CD14-positive monocyte (primary cell): Measurements from ENCODE around the gene DYSF. TPM values are rescaled to one million over a fixed set of nuclear protein-coding genes. Genes with fewer than 3 reads are reported as not detected.
"Not testable (repeated sequence)": the region's sequence is repeated elsewhere in the genome, so short reads cannot be mapped to it uniquely, and the experiment has no call there.

Experiments
- DNase-seq, 3 donors: peaks; one replicate each; pipeline ENCODE4 v3.0.0-alpha.2; 2011 to 2022
- H2AFZ ChIP-seq: 2 replicates; pipeline ENCODE4 v1.6.0; 2012; ENCODE audit warnings: mild to moderate bottlenecking, low read depth, low read length, inconsistent platforms; ENCODE audit not compliant: insufficient read depth, poor library complexity, severe bottlenecking
- H3K27ac ChIP-seq, 2 donors: 1 replicate in 1 of 2; 2 replicates in 1 of 2; pipeline ENCODE4 v1.5.1; 2012 to 2013; ENCODE audit warnings: low read length in 2 of 2, control low read depth in 1 of 2, inconsistent platforms in 1 of 2, low read depth in 1 of 2, mild to moderate bottlenecking in 1 of 2
- H3K27me3 ChIP-seq, 2 donors: one replicate each; pipeline versions ENCODE4 v1.6.0 to v1.6.1; 2011 to 2013; ENCODE audit warnings: low read length in 2 of 2; ENCODE audit not compliant: control insufficient read depth in 2 of 2, insufficient read depth in 2 of 2
- H3K36me3 ChIP-seq, 2 donors: replicated peaks in 1 of 2; 1 replicate in 1 of 2; 2 replicates in 1 of 2; pipeline versions ENCODE4 v1.5.1 to v1.6.1; 2012 to 2013; ENCODE audit warnings: low read length in 2 of 2, control low read depth in 1 of 2, inconsistent platforms in 1 of 2, mild to moderate bottlenecking in 1 of 2; ENCODE audit not compliant: insufficient read depth in 2 of 2, control insufficient read depth in 1 of 2
- H3K4me1 ChIP-seq, 2 donors: 1 replicate in 1 of 2; 2 replicates in 1 of 2; pipeline versions ENCODE4 v1.5.1 to v1.6.1; 2012 to 2013; ENCODE audit warnings: low read length in 2 of 2, control low read depth in 1 of 2, inconsistent platforms in 1 of 2, mild to moderate bottlenecking in 1 of 2, moderate library complexity in 1 of 2; ENCODE audit not compliant: insufficient read depth in 2 of 2, control insufficient read depth in 1 of 2
- H3K4me2 ChIP-seq: replicated peaks from 2 replicates; pipeline ENCODE3; 2012; ENCODE audit warnings: low read length, moderate library complexity, mild to moderate bottlenecking; ENCODE audit not compliant: poor library complexity, severe bottlenecking; ENCODE audit errors: extremely low read depth
- H3K4me3 ChIP-seq, 3 experiments: fragments of 200-600 bp in 1 of 3; sonication (generic) in 1 of 3; replicated peaks in 1 of 3; 1 replicate in 2 of 3; 2 replicates in 1 of 3; pipeline ENCODE4 v1.5.1; 2011 to 2013; ENCODE audit warnings: low read length in 3 of 3, mild to moderate bottlenecking in 3 of 3, control low read depth in 2 of 3, low read depth in 2 of 3, inconsistent platforms in 1 of 3, moderate library complexity in 1 of 3
- H3K79me2 ChIP-seq: 2 replicates; pipeline ENCODE4 v1.6.0; 2012; ENCODE audit warnings: mild to moderate bottlenecking, control low read depth, inconsistent platforms, low read length, moderate library complexity; ENCODE audit not compliant: insufficient read depth
- H3K9ac ChIP-seq: 2 replicates; pipeline ENCODE4 v1.6.0; 2017; ENCODE audit warnings: low read length, mild to moderate bottlenecking; ENCODE audit not compliant: insufficient read depth, poor library complexity, severe bottlenecking
- H3K9me3 ChIP-seq, 2 donors: replicated peaks in 1 of 2; 1 replicate in 1 of 2; 2 replicates in 1 of 2; pipeline versions ENCODE4 v1.5.1 to v1.6.1; 2012 to 2013; ENCODE audit warnings: low read length in 2 of 2, control low read depth in 1 of 2; ENCODE audit not compliant: control insufficient read depth in 1 of 2, insufficient read depth in 1 of 2
- H4K20me1 ChIP-seq: 2 replicates; pipeline ENCODE4 v1.6.0; 2012; ENCODE audit warnings: mild to moderate bottlenecking, low read length, control low read depth, moderate library complexity; ENCODE audit not compliant: insufficient read depth
- H3K27ac Mint-ChIP-seq, 7 donors: one replicate each; pipeline ENCODE4 v1.8.0; 2020; ENCODE audit warnings: mild to moderate bottlenecking in 7 of 7, mixed read lengths in 7 of 7, moderate library complexity in 6 of 7, inconsistent platforms in 2 of 7
- H3K27me3 Mint-ChIP-seq, 3 donors: one replicate each; pipeline ENCODE4 v1.8.0; 2021 to 2022; ENCODE audit warnings: low read depth in 3 of 3, mild to moderate bottlenecking in 3 of 3, mixed read lengths in 3 of 3, moderate library complexity in 3 of 3, inconsistent platforms in 1 of 3
- H3K36me3 Mint-ChIP-seq, 2 donors: one replicate each; pipeline ENCODE4 v1.8.0; 2020; ENCODE audit warnings: mixed read lengths in 2 of 2, inconsistent platforms in 1 of 2, mild to moderate bottlenecking in 1 of 2
- H3K4me1 Mint-ChIP-seq: one replicate; pipeline ENCODE4 v1.8.0; 2020; ENCODE audit warnings: mild to moderate bottlenecking, mixed read lengths
- H3K4me3 Mint-ChIP-seq, 2 donors: one replicate each; pipeline ENCODE4 v1.8.0; 2020; ENCODE audit warnings: mild to moderate bottlenecking in 2 of 2, mixed read lengths in 2 of 2, moderate library complexity in 1 of 2
- H3K9me3 Mint-ChIP-seq, 7 donors: one replicate each; pipeline ENCODE4 v1.8.0; 2020 to 2022; ENCODE audit warnings: mixed read lengths in 7 of 7, mild to moderate bottlenecking in 6 of 7, moderate library complexity in 6 of 7, inconsistent platforms in 2 of 7
- CTCF ChIP-seq: fragments of 200-600 bp; IDR thresholded peaks from one replicate; pipeline ENCODE4 v1.8.0; 2022; ENCODE audit warnings: antibody characterized with exemption, mild to moderate bottlenecking
- WGBS: methylation state at CpG from one replicate; pipeline ENCODE4 v1.1.5; 2013; ENCODE audit warnings: missing lambda C conversion rate; ENCODE audit not compliant: insufficient coverage; 5-methylcytosine and 5-hydroxymethylcytosine counted together
- intact Hi-C, 2 donors: fragments of 100-400 bp; cut with micrococcal nuclease; formaldehyde crosslinking; loops; one replicate each; pipeline versions ENCODE4 v1.15.0 to v1.15.1; 2023
- polyA plus RNA-seq, 3 donors: library from polyadenylated mRNA; depleted of rRNA in 1 of 3; unstranded in 2 of 3; stranded (reverse) in 1 of 3; fragments of 300-500 nt in 2 of 3; fragments of >200 nt in 1 of 3; fragmentation: Illumina TruSeq in 2 of 3; gene quantifications; 1 replicate in 2 of 3; 2 replicates in 1 of 3; pipeline ENCODE4 v1.2.3, GENCODE V29; 2012 to 2021

DYSF gene
- polyA plus RNA-seq, 3 donors: 16.1 to 72.5 (median 31.2) TPM

GRCh38 chr2:71428472-71429383 is 24.6 kb upstream of the DYSF start:
- Mint-ChIP-seq H3K27me3 (no peaks in the 10 kb centered on the region), H3K27ac (peak overlapping the region in 1 of 7 donors; percentile 5), H3K4me3 (no peak overlapping the region), H3K9me3 (no peaks in the 10 kb centered on the region), H3K36me3 (peaks cover 63 to 82% of the 10 kb centered on the region in 2 donors), H3K4me1 (peaks cover 23% of the 10 kb centered on the region)
- H3K9me3 ChIP-seq: no peaks in the 10 kb centered on the region
- intact Hi-C loops: no loop called here
- H3K4me3 ChIP-seq: no peak overlapping the region
- no peak overlapping the region for H3K27ac ChIP-seq
- peaks cover 7 to 32% of the 10 kb centered on the region in 2 donors for H3K4me1 ChIP-seq
- H3K36me3 ChIP-seq: peaks cover 66 to 75% of the 10 kb centered on the region in 2 donors
- DNase-seq: no peak
- peaks cover 3% of the 10 kb centered on the region for H3K79me2 ChIP-seq
- H2AFZ ChIP-seq: no peak overlapping the region
- WGBS: no CpG with 5 or more reads among the region's 3 CpGs
- no peak for TF ChIP-seq CTCF
- H3K4me2 ChIP-seq: no peak overlapping the region
- no peaks in the 10 kb centered on the region for H3K27me3 ChIP-seq
- peaks cover 9% of the 10 kb centered on the region for H4K20me1 ChIP-seq
- no peak overlapping the region for H3K9ac ChIP-seq

GRCh38 chr2:71445142-71445541 is 8.2 kb upstream of the DYSF start:
- WGBS: 75% methylated on average over 3 of the region's 5 CpGs
- H3K27ac ChIP-seq, H3K27ac Mint-ChIP-seq, H3K36me3 ChIP-seq, H3K27me3 Mint-ChIP-seq, intact Hi-C loops, H4K20me1 ChIP-seq, H3K79me2 ChIP-seq, H3K4me2 ChIP-seq, H3K9me3 Mint-ChIP-seq, H3K27me3 ChIP-seq, H3K9me3 ChIP-seq, H3K9ac ChIP-seq, H3K36me3 Mint-ChIP-seq, H3K4me3 ChIP-seq, H2AFZ ChIP-seq, DNase-seq: not testable (repeated sequence)
- peaks cover 58% of the 10 kb centered on the region for H3K4me1 Mint-ChIP-seq
- H3K4me1 ChIP-seq: peaks cover 28 to 58% of the 10 kb centered on the region in 2 donors
- H3K4me3 Mint-ChIP-seq: peak overlapping the region in 1 of 2 donors; percentile 18
